Tongue (tissue), 2 donors: ENCODE results near the gene KIZ. TPM values are rescaled to one million over a fixed set of nuclear protein-coding genes. Genes with fewer than 3 reads are reported as not detected.
A peak's percentile ranks its signal among the peaks of the same experiment; 100 is the strongest.

Source experiments
- DNase-seq: peaks from one replicate; pipeline ENCODE4 v3.0.0-alpha.2; 2015
- total RNA-seq: library from RNA; depleted of rRNA; stranded (reverse); fragments of >200 nt; gene quantifications from one replicate; pipeline ENCODE4 v1.2.3, GENCODE V29; 2014

The KIZ gene
- total RNA-seq, 1 donor from 2014 or later = 19.0 TPM

DNA sequence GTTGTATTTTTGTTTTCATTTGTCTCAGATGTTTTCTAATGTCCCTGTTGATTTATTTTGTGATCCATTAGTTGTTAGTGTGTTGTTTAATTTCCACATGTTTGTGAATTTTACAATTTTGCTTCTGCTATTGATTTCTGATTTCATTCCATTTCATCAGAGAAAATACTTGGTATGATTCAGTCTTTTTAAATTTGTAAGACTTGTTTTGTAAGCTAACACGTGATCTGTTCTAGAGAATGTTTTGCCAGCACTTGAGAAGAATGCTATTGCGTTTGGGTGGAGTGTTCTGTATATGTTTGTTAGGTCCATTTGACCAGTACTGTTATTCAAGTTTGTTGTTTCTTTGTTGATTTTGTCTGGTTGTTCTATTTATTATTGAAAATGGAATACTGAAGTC, 53.9 kb downstream of the KIZ start:
- DNase-seq = no peak

DNA sequence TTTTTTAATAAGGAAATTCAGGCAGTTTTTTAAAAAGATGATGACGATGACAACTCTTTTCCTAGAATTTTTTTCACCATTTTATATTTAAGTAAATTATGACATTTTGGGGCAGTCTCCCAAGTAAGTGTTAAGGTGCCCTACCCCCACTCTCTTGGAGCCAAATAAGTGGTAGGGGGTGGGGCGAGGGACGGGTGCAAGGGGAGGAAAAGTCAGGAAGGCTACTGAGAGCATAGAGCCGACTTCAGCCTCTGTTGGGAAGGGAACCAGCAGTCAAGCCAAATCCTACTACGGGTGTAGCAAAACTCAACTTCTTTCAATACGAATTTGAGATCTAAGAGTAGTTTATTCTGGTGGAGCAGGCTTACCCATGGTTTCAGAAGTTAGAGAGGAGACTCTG, 54.4 kb downstream of the KIZ start:
- DNase-seq = no peak

DNA sequence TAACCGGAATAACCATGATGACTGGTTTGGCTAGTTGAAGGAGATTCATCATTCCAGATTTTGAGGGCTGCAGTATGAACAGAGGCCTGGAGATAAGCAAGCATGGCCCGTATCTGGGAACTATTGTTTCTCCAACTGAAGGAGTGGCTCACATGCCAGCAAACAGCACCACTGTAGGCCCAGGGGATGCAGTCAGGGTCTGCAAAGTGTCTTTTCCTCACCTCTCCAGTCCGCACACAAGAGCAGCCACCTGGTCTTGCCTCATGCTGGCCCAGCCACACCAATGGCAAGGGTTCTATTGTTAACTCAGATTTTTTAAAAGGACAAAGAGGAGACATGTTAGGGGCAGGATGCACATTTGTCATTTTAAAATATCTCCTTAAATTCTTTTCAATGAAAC, 55.1 kb downstream of the KIZ start:
- no peak for DNase-seq

DNA sequence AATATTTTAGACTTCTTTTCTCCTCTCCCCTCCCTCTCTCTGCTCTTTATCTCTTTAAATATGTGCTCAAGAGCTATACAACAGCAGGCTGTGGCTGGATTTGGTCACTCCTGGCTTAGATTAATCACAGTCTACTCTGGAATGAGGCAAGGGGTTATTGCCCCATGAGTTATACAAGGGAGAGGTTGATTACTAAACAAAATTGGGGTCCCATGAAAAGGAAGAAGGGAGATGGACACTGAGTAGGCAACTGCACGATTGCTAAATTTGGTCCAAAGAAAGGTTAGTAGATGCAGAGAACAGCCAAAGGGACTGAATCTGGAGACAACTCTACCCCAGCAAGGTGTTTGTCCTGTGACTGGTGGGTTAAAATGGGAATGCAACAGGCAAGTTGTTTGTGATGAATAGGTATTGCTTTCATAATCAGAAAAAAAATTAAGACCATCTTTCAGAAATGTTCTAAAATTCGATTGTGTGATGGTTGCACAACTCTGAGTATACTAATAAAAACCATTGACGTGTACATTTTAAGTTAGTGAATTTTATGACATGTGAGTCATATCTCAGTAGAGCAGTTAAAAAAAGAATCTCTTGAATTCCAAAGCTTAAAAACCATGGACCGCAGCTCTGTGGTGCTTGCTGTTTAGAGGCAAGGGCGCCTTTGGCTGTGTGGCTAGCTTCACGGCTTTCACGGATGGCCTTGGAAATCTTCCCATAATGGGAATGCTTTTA, 57.1 kb downstream of the KIZ start:
- DNase-seq = no peak

DNA sequence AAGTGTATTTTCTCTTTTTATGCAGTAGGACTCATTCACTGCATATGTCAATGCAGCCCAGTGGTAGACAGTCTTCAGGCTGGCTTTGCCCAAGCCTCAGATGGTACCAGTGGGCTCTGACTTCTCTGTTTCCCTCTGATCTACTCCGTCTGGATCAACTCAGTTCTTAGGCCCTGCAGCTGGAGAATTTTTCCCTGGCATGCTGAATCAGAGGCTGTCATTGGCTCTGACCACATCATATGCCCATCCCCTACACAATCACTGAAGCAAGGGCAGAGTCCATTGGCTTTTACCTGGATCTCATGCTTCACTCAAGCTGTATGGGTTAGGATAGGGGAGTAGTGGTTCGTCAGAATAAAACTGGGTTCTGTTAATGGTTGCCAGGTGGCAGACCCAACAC, 57.8 kb downstream of the KIZ start:
- DNase-seq = no peak

DNA sequence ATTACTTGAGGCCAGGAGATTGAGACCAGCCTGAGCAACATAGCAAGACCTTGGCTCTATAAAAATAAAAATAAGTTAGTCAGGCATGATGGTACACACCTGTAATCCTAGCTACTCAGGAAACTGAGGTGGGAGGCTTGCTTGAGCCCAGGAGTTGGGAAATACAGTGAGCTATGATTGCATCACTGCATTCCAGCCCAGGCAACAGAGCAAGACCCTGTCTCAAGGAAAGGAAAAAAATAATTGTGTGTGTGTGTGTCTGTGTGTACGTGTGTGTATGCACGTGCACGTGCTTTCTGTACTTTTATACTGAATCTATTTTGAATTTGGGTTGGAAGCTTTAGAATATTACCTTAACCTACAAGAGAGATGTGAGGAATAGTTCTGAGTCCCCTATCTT, 58.9 kb downstream of the KIZ start:
- no peak for DNase-seq

DNA sequence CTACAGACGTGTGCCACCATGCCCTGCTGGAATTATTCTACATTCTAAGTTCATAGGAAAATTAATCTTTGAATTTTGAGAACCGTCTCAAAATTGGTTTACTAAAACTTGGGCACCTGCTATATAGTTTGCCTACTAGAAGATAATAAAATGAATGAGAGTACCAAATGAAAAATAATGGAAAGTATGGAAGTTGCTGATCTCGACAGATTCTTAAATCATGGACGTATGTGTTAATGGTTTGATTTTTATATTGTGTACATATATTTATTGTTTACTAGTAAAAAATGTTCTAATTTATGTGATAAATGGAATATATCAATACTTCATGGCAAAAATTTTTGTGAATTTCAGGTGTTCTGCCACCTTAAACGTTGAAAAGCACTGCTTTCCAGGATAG, 60.0 kb downstream of the KIZ start:
- DNase-seq = no peak

DNA sequence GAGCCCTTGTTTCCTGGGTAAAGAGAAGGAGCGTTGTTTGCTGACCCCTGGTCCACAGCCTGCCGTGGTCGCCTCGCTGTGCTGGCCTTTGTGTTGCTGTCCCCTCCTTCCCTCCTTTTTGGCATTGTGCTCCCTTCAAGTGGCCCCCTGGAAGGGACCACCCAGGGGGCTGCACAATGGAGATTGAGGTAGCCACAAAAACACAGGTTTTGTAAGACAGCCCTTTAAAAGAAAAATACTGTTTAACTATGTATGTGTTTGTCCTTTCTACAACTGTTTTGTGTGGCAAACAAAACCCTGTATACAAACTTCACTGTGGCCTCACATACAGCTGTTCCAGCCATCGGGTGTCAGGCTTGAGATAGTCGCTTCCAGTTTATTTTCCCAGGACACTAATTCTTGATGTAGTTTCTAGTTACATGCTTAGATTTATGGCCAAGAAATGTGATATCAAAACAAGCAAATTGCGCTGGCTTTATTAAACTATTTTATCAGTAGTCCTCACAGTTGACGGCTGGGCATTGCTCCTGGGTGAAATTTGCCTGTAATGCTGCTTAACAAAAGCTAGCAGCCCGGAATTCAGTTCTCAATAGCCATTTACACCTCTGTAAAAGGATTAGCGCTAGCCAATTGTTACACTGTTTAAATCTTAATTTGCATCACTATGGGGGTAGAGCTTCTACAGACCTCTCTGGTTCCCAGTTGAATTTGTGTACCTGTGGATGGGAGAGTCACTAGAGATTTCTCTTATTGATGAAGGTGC, 64.1 kb downstream of the KIZ start:
- DNase-seq = peak; percentile 40

DNA sequence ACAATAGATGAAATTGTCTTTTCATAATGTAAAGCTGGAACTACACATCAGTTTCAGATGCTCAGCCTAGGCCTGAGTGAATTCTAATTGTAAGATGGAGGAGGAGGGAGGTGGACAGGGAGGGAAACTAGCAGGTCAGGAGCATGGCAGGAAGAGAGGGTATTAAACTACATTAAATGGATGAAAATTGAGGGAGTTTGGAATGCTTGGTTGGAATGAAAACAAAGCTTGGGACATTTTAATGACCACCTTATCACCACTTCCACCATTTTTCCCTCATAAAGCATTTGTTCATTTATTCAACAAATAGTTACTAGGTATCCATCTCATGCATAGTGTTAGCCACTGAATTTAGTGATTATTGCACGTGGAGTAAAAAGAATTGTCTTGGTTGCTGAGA, 65.0 kb downstream of the KIZ start:
- no peak for DNase-seq

DNA sequence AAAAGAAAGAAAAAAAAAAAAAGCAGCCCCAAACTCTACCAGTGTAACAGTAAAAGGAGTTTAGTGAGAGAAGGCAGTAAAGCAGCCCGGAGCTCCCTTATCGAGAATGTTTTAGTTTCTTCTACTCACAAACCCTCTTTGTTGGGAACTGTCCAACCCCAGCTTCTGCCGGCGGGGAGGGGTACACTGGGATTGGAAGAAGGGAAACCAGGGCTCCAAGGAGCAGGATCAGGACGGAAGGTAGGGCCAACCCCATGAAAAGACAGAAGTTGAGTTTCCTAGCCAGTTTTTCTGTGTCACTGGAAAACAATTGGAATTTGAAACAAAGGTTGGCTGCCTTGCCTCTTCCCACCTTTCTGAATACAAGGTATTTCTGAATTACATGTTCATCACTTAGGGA, 66.0 kb downstream of the KIZ start:
- DNase-seq = peak; percentile 32

DNA sequence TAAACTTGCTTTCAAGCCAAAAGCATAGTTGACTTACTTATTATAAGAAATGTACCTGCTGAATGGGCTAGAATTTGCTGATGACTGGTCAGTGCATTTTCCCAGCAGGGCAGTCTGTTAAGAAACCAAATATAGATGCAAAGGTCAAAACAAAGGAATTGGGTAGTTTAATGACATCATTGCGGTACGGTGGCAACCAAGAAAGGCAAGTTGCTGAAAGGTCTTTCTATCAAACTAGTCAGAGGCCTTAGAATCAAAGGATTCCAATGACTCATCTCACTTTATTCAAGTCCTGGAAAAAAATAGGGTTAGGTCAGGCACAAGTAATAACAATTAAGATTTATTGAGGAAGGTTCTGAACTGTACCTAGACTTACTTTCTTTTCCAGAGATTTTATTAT, 76.4 kb downstream of the KIZ start:
- no peak for DNase-seq

DNA sequence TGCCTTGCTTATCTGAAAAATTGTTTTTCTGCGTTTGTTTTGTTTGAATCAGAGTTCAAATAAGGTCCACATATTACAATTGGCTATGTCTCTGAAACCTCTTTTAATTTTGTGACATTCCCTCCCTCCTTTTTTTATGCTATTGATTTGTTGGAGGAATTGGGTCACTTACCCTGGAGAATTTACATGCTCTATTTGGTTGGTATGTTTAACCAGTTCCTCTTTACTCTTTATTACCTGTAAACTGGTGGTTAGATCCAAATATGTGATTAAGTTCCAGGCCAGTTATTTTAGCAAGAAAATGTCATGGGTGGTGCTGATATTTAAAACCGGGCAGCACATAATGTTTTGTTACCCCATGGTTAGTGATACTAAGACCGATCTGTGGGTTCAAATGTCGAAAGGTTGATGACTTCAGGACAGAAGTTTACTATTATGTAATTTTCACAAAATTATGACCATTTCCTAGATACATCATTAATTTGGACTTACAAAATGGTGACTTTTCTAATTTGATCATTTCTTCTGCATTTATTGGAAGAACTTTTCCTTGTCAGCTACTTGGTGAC, 77.3 kb downstream of the KIZ start:
- DNase-seq = no peak

DNA sequence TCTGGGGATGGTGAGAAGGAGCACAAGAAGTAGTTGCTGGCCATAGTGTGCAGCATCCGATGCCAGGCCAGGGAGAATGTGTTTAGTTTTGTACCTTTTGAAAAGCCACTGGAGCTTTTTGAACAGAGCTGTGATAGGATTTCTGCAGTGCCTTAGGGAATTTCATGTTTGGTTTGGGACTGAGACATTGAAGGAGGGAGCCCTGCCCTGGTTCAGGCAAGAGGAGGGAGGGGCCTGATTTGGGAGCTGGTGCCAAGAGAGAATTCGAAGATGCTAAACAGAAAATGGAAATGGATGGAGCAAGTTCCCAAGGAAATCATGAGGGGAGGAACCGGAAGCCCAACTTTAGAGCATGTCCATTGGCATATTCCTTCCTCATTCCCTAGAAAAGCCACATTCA, 80.7 kb downstream of the KIZ start:
- DNase-seq = no peak

DNA sequence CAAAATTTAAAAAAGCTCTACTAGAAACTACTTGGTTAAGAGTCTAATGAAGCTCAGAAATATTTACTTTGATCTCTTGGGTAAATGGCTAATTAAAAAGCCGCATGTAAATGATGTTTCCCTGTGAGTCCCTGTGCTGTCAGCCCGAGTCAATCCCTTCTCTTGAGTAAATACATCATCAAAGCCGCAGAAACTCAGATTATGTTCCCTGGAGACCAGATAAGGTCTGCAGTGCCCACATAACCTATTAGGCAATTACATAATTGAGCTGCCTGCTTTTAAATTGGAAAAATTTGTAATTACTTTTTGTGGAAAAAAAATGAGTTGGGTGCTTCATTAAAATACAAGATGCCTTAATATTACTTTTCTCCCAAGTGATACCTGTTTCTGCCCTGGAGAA, 83.1 kb downstream of the KIZ start:
- no peak for DNase-seq

DNA sequence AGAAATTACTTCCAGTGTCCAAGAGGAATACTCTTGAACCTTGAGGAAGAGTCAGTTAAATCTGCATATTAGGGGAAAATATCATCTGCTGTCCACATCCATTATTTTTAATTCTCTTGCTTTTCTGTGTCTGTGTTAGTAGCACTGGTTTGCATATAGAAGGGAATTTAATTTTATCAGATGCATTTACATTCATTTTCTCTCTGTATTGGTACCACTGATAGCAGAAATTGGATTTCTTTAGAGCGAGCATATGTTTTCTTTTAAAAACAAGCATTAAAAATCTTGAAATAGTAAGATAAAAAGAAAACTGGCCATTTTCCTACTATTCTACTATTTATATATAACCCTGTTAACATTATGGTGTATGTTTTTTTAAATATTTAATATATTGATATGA, 83.8 kb downstream of the KIZ start:
- no peak for DNase-seq

DNA sequence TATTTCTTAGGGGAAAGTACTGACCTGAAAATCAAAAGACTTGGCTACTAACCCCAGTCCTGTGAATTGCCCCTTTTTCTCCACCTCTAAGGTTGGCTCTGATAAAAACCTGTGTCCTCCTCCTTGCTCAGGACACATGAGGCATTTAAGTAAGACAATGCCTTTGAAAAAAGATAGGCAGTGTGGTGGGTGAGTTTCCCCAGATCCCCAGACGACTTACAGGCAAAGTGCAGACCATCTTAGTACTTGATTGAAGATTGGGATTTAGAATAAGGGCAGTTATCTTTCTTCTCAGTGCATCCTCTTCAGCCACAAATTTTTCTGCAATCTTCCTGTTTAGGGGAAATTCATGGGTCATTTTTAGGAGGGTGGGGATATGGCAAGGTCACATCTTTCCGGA, 87.8 kb downstream of the KIZ start:
- DNase-seq = no peak

DNA sequence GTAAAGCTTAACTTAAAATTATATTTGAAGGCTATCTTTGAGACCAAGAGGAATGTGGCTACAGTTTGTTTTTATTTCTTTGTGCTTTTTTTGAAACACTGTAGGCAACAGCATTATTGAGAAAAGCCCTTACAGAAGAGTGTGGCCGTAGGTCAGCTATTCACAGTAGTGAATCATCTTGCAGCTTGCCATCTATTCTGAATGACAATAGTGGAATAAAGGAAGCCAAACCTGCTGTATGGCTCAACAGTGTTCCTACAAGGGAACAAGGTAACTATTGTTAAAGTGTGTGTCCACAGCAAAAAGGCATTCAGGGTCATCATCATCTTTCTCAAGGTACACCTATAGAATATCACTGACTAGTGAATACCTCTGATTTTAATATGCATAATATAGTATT, 88.5 kb downstream of the KIZ start:
- no peak for DNase-seq

DNA sequence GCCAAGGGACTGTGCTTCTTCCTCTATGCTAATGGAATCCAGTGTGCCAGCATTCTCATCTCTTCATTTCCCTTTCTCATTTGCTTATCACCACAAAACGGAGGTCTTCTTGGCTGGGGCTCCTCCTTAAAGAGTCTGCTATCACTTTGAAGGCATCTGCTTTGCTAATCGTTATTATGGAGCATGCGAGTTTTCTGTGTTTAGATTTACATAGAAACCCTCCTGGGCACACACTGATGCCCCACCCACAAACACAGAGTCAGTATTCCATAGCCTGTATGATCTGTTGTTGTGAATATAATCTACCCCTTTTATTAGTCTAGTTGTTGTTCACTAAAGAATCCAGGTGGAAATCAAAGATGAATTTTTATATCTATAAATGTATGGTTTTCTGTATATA, 93.8 kb downstream of the KIZ start:
- DNase-seq = no peak

DNA sequence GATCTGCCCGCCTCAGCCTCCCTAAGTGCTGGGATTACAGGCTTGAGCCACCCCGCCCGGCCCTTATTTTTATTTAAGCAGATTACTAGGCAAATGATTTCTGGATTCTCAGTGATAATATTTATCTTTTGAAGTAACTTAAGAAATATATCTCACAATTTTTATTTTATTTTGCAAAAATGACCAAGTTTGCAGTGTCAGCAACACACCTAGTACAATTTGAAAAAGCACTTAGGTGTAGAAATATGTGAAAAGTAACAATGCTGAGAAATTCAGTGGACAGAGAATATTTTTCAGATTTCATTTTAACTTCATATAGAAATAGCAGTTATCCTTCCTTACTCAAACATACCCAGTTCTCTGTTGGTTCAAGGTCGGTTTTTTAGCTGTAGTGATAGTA, 98.3 kb downstream of the KIZ start:
- no peak for DNase-seq

DNA sequence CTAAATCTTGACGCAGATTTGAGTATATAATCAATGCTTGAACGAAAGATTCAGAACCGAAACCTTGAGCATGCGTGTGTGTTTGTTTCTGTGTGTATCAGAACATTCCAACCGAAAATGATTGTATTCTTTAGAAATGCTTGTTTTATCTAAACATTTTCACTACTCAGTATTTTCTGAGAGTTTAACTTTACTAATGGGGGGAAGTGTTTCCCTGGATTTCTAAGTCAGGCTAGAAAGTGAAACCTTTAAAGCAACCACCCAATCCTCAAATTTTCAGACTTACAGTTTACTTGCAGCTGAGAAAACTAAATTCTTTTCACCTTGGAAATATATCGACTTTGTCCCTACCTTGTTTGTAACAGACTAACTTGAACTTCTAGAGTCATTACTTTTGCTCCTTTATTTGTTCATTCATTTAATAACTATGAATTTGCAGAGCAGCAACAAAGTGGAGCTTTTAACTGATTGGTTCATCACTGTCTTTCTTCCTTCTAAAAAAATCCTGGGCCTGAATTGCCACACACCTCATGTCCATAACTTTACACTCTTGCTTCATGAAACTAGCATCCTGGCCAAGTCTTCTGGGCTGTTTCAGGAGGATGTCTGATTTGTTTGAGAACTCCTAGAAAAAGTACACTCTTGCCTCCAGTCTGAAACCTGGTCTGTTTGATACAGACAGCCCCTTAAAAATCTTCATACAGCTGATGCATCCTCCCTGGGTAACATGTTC, 99.5 kb downstream of the KIZ start:
- peak; percentile 9 for DNase-seq

DNA sequence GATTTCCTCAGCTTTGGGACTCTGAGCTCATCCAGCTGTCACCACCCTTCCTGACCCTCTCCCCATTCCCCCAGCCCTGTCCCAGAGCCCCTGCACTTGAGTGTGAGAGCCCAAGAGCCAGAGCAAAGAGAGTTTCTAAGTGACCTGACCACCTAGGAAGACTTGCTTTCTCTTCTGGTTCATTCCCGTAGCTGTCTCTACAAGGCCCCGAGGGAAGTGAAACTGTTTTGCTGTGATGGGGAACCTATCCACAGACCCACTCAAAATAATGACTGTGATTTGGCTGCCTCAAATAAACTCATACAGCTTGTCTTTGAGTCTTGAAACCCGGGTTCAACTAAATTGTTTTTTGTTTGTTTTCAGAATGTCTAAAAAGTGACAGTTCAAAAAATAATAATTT, 102.6 kb downstream of the KIZ start:
- no peak for DNase-seq

DNA sequence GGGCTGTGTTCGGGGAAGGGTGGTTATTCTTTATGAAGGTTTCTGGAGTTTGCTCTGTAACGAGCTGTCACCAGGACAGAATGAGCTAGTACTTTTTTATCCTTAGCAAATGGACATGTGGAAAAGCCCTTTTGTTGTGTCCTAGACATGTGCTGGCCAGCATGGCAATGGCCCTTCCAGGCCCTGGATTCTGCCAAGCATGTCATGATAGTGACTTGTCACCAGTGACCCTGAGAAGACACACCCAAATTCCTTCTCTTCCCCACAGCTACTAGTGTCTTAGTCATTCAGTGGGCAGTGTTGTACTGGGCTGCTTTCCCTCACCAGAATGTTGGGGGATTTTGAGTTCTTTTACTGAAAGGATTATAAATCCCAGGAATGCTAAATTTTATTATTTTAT, 103.3 kb downstream of the KIZ start:
- DNase-seq = no peak

DNA sequence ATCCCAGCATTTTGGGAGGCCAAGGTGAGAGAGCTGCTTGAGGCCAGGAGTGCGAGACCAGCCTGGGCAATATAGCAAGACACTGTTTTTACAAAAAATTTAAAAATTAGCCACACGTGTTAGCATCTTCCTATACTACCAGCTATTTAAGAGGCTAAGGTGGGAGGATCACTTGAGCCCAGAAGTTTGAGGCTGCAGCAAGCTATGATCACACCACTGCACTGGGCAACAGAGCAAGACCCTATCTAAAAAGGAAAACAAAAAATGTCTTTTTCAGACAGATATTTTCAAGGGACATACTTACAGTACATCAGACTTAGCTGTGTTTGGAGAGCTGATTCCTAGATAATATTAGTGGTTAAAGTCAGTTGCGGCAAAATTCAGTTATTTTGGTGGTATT, 104.3 kb downstream of the KIZ start:
- no peak for DNase-seq
